ES-I3 (cell line): ENCODE measurements around the gene ENDOD1.

Experiments used
- H3K36me3 ChIP-seq: 2 replicates; pipeline ENCODE4 v1.6.1; 2013; ENCODE audit warnings: mild to moderate bottlenecking, low read length, control low read depth, moderate library complexity; ENCODE audit not compliant: insufficient read depth
- H3K4me1 ChIP-seq: 2 replicates; pipeline ENCODE4 v1.6.1; 2013; ENCODE audit warnings: mild to moderate bottlenecking, control low read depth, low read length; ENCODE audit not compliant: insufficient read depth
- H3K9ac ChIP-seq: 2 replicates; pipeline ENCODE4 v1.6.1; 2013; ENCODE audit warnings: low read depth, mild to moderate bottlenecking, low read length, moderate library complexity
- H3K9me3 ChIP-seq: 2 replicates; pipeline ENCODE4 v1.6.1; 2013; ENCODE audit warnings: mild to moderate bottlenecking, low read length, moderate library complexity; ENCODE audit not compliant: control insufficient read depth, insufficient read depth

ENDOD1 gene

GRCh38 chr11:95067039-95067840 is 22.4 kb upstream of the ENDOD1 start:
- H3K9me3 ChIP-seq = no peaks in the 10 kb centered on the region
- no peaks in the 10 kb centered on the region for H3K36me3 ChIP-seq
- H3K9ac ChIP-seq = peak overlapping the region; percentile 88
- H3K4me1 ChIP-seq = no peaks in the 10 kb centered on the region

GRCh38 chr11:95067841-95068219 is 21.8 kb upstream of the ENDOD1 start:
- Histone ChIP-seq H3K4me1 (no peaks in the 10 kb centered on the region), H3K9ac (peak overlapping the region; percentile 88), H3K36me3 (no peaks in the 10 kb centered on the region), H3K9me3 (no peaks in the 10 kb centered on the region)

GRCh38 chr11:95068549-95068948 is 21.1 kb upstream of the ENDOD1 start:
- Histone ChIP-seq H3K4me1 (no peaks in the 10 kb centered on the region), H3K9ac (peak overlapping the region; percentile 88; the same call in 1 of the 2 replicates), H3K36me3 (no peaks in the 10 kb centered on the region), H3K9me3 (no peaks in the 10 kb centered on the region)

GRCh38 chr11:95070471-95070870 is 19.2 kb upstream of the ENDOD1 start:
- H3K36me3 ChIP-seq = no peaks in the 10 kb centered on the region
- no peaks in the 10 kb centered on the region for H3K9me3 ChIP-seq
- H3K4me1 ChIP-seq = no peaks in the 10 kb centered on the region
- no peak overlapping the region for H3K9ac ChIP-seq

- H3K9me3 ChIP-seq = no peaks in the 10 kb centered on the region
- H3K36me3 ChIP-seq = no peaks in the 10 kb centered on the region
- H3K4me1 ChIP-seq = no peaks in the 10 kb centered on the region
- H3K9ac ChIP-seq = no peak overlapping the region
These were observed 16.7 kb upstream of the ENDOD1 start for GRCh38 chr11:95072948-95073347.

- no peaks in the 10 kb centered on the region for H3K9me3 ChIP-seq
- H3K36me3 ChIP-seq = no peaks in the 10 kb centered on the region
- no peak overlapping the region for H3K9ac ChIP-seq
- H3K4me1 ChIP-seq = no peaks in the 10 kb centered on the region
These were observed 14.7 kb upstream of the ENDOD1 start for GRCh38 chr11:95074792-95075563.

GRCh38 chr11:95076416-95076815 is 13.2 kb upstream of the ENDOD1 start:
- H3K4me1 ChIP-seq = peaks cover 6% of the 10 kb centered on the region
- H3K9ac ChIP-seq = no peak overlapping the region
- no peaks in the 10 kb centered on the region for H3K9me3 ChIP-seq
- no peaks in the 10 kb centered on the region for H3K36me3 ChIP-seq

- H3K36me3 ChIP-seq = no peaks in the 10 kb centered on the region
These were observed 12.7 kb upstream of the ENDOD1 start for GRCh38 chr11:95076981-95077380.

GRCh38 chr11:95078526-95078925 is 11.1 kb upstream of the ENDOD1 start:
- Histone ChIP-seq H3K9me3 (no peaks in the 10 kb centered on the region), H3K9ac (no peak overlapping the region), H3K4me1 (peaks cover 10% of the 10 kb centered on the region), H3K36me3 (no peaks in the 10 kb centered on the region)

More at GRCh38 chr11:95076981-95077380, 12.7 kb upstream of the ENDOD1 start:
- Histone ChIP-seq H3K9me3 (no peaks in the 10 kb centered on the region), H3K9ac (no peak overlapping the region), H3K4me1 (peaks cover 10% of the 10 kb centered on the region)

GRCh38 chr11:95081010-95081409 is 8.6 kb upstream of the ENDOD1 start:
- Histone ChIP-seq H3K36me3 (no peaks in the 10 kb centered on the region), H3K4me1 (peaks cover 10% of the 10 kb centered on the region), H3K9me3 (no peaks in the 10 kb centered on the region), H3K9ac (no peak overlapping the region)

- Histone ChIP-seq H3K36me3 (no peaks in the 10 kb centered on the region), H3K9ac (0 out of 2 replicates have a peak overlapping the region, but pooled peaks have one; percentile 6), H3K9me3 (no peaks in the 10 kb centered on the region), H3K4me1 (peaks cover 10% of the 10 kb centered on the region)
These were observed 8.2 kb upstream of the ENDOD1 start for GRCh38 chr11:95081412-95081811.

- no peak overlapping the region for H3K9ac ChIP-seq
- peaks cover 10% of the 10 kb centered on the region for H3K4me1 ChIP-seq
- H3K9me3 ChIP-seq = no peaks in the 10 kb centered on the region
- no peaks in the 10 kb centered on the region for H3K36me3 ChIP-seq
These were observed 7.1 kb upstream of the ENDOD1 start for GRCh38 chr11:95082576-95083001.

- Histone ChIP-seq H3K9me3 (no peaks in the 10 kb centered on the region), H3K4me1 (peaks cover 10% of the 10 kb centered on the region), H3K36me3 (no peaks in the 10 kb centered on the region), H3K9ac (no peak overlapping the region)
These were observed 5.1 kb upstream of the ENDOD1 start for GRCh38 chr11:95084509-95084908.

- no peaks in the 10 kb centered on the region for H3K36me3 ChIP-seq
- H3K9me3 ChIP-seq = no peaks in the 10 kb centered on the region
- peaks cover 10% of the 10 kb centered on the region for H3K4me1 ChIP-seq
- H3K9ac ChIP-seq = no peak overlapping the region
These were observed 4.4 kb upstream of the ENDOD1 start for GRCh38 chr11:95085117-95085816.
